ENCODE results near the gene SERINC2.

GRCh38 chr1:31434979-31435378 lies 22.0 kb downstream of the SERINC2 start:
- TF ChIP-seq, protein P1, sequence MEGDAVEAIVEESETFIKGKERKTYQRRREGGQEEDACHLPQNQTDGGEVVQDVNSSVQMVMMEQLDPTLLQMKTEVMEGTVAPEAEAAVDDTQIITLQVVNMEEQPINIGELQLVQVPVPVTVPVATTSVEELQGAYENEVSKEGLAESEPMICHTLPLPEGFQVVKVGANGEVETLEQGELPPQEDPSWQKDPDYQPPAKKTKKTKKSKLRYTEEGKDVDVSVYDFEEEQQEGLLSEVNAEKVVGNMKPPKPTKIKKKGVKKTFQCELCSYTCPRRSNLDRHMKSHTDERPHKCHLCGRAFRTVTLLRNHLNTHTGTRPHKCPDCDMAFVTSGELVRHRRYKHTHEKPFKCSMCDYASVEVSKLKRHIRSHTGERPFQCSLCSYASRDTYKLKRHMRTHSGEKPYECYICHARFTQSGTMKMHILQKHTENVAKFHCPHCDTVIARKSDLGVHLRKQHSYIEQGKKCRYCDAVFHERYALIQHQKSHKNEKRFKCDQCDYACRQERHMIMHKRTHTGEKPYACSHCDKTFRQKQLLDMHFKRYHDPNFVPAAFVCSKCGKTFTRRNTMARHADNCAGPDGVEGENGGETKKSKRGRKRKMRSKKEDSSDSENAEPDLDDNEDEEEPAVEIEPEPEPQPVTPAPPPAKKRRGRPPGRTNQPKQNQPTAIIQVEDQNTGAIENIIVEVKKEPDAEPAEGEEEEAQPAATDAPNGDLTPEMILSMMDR (IDR thresholded peaks at IDR 0.05): no peak
- TF ChIP-seq EZH2 (IDR thresholded peaks at IDR 0.05) (no peak), EZH2phosphoT487 (IDR thresholded peaks at IDR 0.05) (no peak)
